GM12874 (cell line): Measurements from ENCODE around the gene CYFIP2.

Experiments used
- CTCF ChIP-seq: IDR thresholded peaks from 2 replicates; pipeline ENCODE4 v1.5.1; 2011; ENCODE audit warnings: low read depth, mild to moderate bottlenecking, control low read depth, low read length, moderate library complexity; ENCODE audit not compliant: insufficient read depth

Gene CYFIP2

GRCh38 chr5:157265714-157266285 is at the start of gene CYFIP2:
Gene CYFIP2, plus strand, starts transcription at chr5:157266123. Its CDS starts 19,239 bp downstream, at chr5:157285362.
- TF ChIP-seq CTCF: no peak

GRCh38 chr5:157216391-157217142 is 49.4 kb upstream of the CYFIP2 start:
- no peak for TF ChIP-seq CTCF

DNA sequence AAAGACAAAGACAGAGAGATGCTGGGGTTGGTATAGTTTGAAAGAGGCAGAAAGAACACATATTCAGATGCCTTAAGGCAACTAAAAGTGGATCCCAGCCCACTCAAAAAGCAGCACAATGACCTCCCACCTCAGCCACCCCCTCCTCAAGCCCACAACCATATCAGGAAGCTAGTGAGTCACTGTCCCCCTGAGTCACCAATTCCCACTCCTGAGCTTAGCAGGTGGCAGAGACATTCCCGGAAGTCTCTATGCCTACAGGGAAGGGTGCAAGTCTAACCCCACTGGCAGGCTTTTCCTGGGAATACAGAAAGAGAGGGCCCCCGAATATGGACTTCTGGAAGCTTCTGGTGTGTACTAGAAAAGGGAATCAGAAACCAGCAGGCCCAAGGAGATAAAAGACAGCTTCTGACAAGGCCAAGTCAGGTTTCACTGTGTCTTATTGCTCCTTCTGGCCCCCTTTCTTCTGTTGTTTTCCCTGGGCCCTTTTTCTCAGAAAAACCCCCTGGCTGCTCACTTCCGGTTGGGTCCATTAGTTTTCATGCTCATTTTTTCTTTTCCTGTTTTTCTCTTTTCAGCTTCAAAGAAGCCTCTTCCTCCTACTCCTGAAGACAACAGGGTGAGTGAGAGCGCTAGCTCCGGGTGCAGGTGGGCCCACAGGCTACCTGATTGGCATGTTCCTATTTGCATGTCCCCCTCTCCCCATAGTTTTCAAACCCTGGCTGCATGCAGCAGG is 48.5 kb upstream of the CYFIP2 start:
- no peak for TF ChIP-seq CTCF

DNA sequence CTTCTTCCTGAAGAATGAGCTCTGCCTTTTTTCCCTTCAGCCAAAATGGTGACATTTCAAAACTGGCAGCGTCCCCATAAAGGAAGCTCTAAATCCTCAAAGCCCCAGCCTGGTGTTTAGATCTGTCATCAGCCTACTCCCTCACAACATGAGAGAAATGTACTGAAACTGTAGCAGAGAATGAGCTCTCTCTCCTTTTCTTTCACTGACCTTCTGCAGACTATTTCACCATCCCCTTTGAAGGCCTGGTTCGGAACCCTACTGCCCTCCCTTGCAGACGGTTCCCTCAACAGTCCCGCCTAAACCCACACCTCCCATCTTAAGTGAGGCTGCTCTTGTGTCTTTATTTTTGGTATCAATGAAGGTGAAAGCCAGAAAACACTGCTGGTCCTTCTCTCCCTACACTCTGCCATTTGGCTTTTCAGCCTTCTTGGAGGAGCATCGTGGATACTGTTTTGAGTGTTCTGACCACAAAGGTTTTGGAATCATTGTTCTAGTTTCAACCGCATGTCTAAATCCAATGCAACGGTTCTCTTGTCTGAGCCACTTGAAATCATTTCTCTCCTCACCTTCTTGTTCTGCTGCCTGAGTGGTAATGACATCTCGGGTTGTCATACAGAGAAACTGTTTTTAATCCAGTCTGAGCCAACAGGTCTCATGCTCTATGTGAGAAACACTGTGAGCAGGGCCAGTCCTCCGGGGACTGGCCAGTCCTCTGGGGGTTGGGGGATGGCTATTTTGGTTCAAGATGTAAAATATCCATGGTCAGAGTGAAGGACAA is 46.2 kb upstream of the CYFIP2 start:
- TF ChIP-seq CTCF: no peak

DNA sequence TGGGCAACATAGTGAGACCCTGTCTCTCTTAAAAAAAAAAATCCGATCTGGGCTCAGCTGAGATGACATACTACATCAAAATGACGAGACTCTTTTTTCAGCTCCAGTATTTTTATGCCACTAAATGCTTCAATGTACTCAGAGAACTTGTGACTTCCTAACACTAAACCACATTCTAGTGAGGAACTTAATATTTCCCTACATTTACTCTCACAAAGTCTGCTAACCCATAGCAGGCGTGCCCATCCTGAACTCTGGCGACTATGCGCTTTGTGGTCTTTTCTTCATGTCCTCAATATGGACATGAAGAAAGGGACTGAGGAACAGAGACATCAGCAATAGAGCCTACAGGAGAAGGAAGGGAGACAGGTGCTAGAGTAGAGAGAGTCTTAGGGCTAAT is 44.0 kb upstream of the CYFIP2 start:
- TF ChIP-seq CTCF: no peak

GRCh38 chr5:157222506-157223230 is 43.3 kb upstream of the CYFIP2 start:
- TF ChIP-seq CTCF: no peak
